ACC112 (cell line): Measurements from ENCODE around the gene WDPCP.
"Not testable (repeated sequence)": the region's sequence is repeated elsewhere in the genome, so short reads cannot be mapped to it uniquely, and the experiment has no call there.

Source experiments
- H2AFZ ChIP-seq: fragments of 200-600 bp; sonication (generic); one replicate; pipeline ENCODE4 v1.6.0; 2017; ENCODE audit warnings: antibody characterized with exemption, low read length; ENCODE audit not compliant: unreplicated experiment
- H3K27ac ChIP-seq: fragments of 200-600 bp; sonication (generic); 2 replicates; pipeline ENCODE4 v1.5.1; 2014; ENCODE audit warnings: low read depth, mild to moderate bottlenecking, antibody characterized with exemption, low read length, moderate library complexity
- H3K27me3 ChIP-seq: fragments of 200-600 bp; sonication (generic); 2 replicates; pipeline ENCODE4 v1.6.1; 2014; ENCODE audit warnings: mild to moderate bottlenecking, antibody characterized with exemption, low read length, moderate library complexity, mixed read lengths; ENCODE audit not compliant: insufficient read depth
- H3K36me3 ChIP-seq: fragments of 200-600 bp; sonication (generic); 2 replicates; pipeline ENCODE4 v1.6.1; 2016; ENCODE audit warnings: mild to moderate bottlenecking, antibody characterized with exemption, low read length, moderate library complexity, mixed read lengths; ENCODE audit not compliant: insufficient read depth
- H3K4me1 ChIP-seq: fragments of 200-600 bp; sonication (generic); one replicate; pipeline ENCODE4 v1.6.1; 2016; ENCODE audit warnings: low read length, mixed read lengths; ENCODE audit not compliant: insufficient read depth, unreplicated experiment, control insufficient read depth
- H3K4me3 ChIP-seq: fragments of 200-600 bp; sonication (generic); 2 replicates; pipeline ENCODE4 v1.5.1; 2014; ENCODE audit warnings: mild to moderate bottlenecking, low read depth, low read length
- H3K79me2 ChIP-seq: fragments of 200-600 bp; sonication (generic); one replicate; pipeline ENCODE4 v1.6.0; 2016; ENCODE audit warnings: low read length; ENCODE audit not compliant: control insufficient read depth, unreplicated experiment, insufficient read depth

The WDPCP gene

GRCh38 chr2:63378589-63378988 lies 209.7 kb downstream of the WDPCP start:
- no peak overlapping the region for H3K27ac ChIP-seq
- H3K79me2 ChIP-seq = no peaks in the 10 kb centered on the region
- no peak overlapping the region for H3K4me3 ChIP-seq
- no peaks in the 10 kb centered on the region for H3K36me3 ChIP-seq
- H3K4me1 ChIP-seq = no peaks in the 10 kb centered on the region
- H2AFZ ChIP-seq = no peak overlapping the region
- no peaks in the 10 kb centered on the region for H3K27me3 ChIP-seq

GRCh38 chr2:63374341-63374740 lies 213.9 kb downstream of the WDPCP start:
- no peaks in the 10 kb centered on the region for H3K36me3 ChIP-seq
- H3K79me2 ChIP-seq = no peaks in the 10 kb centered on the region
- no peaks in the 10 kb centered on the region for H3K27me3 ChIP-seq
- H3K4me1 ChIP-seq = no peaks in the 10 kb centered on the region
- no peak overlapping the region for H3K4me3 ChIP-seq
- H2AFZ ChIP-seq = no peak overlapping the region
- H3K27ac ChIP-seq = no peak overlapping the region

GRCh38 chr2:63372549-63372948 lies 215.7 kb downstream of the WDPCP start:
- Histone ChIP-seq H3K4me1 (no peaks in the 10 kb centered on the region), H3K27ac (no peak overlapping the region), H3K79me2 (no peaks in the 10 kb centered on the region), H3K36me3 (no peaks in the 10 kb centered on the region), H3K4me3 (no peak overlapping the region), H2AFZ (no peak overlapping the region), H3K27me3 (no peaks in the 10 kb centered on the region)

- Histone ChIP-seq H3K4me1 (no peaks in the 10 kb centered on the region), H3K27me3 (no peaks in the 10 kb centered on the region), H3K79me2 (no peaks in the 10 kb centered on the region), H3K36me3 (no peaks in the 10 kb centered on the region), H3K4me3 (no peak overlapping the region), H3K27ac (no peak overlapping the region), H2AFZ (no peak overlapping the region)
Measured at GRCh38 chr2:63369146-63369545, 219.1 kb downstream of the WDPCP start.

GRCh38 chr2:63364866-63365265 lies 223.4 kb downstream of the WDPCP start:
- H2AFZ ChIP-seq = no peak overlapping the region
- no peaks in the 10 kb centered on the region for H3K4me1 ChIP-seq
- no peaks in the 10 kb centered on the region for H3K36me3 ChIP-seq
- no peak overlapping the region for H3K27ac ChIP-seq
- no peaks in the 10 kb centered on the region for H3K79me2 ChIP-seq
- no peak overlapping the region for H3K4me3 ChIP-seq
- no peaks in the 10 kb centered on the region for H3K27me3 ChIP-seq

GRCh38 chr2:63357722-63358121 lies 230.6 kb downstream of the WDPCP start:
- H3K27ac ChIP-seq, H3K4me1 ChIP-seq, H2AFZ ChIP-seq, H3K4me3 ChIP-seq, H3K27me3 ChIP-seq, H3K79me2 ChIP-seq, H3K36me3 ChIP-seq: not testable (repeated sequence)

GRCh38 chr2:63347361-63347760 lies 240.9 kb downstream of the WDPCP start:
- Histone ChIP-seq H2AFZ (no peak overlapping the region), H3K79me2 (no peaks in the 10 kb centered on the region), H3K4me1 (no peaks in the 10 kb centered on the region), H3K27me3 (no peaks in the 10 kb centered on the region), H3K27ac (no peak overlapping the region), H3K36me3 (no peaks in the 10 kb centered on the region), H3K4me3 (no peak overlapping the region)

- H3K36me3 ChIP-seq = no peaks in the 10 kb centered on the region
- no peaks in the 10 kb centered on the region for H3K4me1 ChIP-seq
Measured at GRCh38 chr2:63346411-63346810, 241.9 kb downstream of the WDPCP start.

GRCh38 chr2:63345285-63345633 lies 243.0 kb downstream of the WDPCP start:
- H3K79me2 ChIP-seq = no peaks in the 10 kb centered on the region
- H3K4me1 ChIP-seq = no peaks in the 10 kb centered on the region
- no peak overlapping the region for H2AFZ ChIP-seq
- no peaks in the 10 kb centered on the region for H3K27me3 ChIP-seq
- H3K27ac ChIP-seq = no peak overlapping the region
- no peak overlapping the region for H3K4me3 ChIP-seq
- H3K36me3 ChIP-seq = no peaks in the 10 kb centered on the region

More at GRCh38 chr2:63346411-63346810, 241.9 kb downstream of the WDPCP start:
- H3K27me3 ChIP-seq = no peaks in the 10 kb centered on the region
- H3K27ac ChIP-seq = no peak overlapping the region
- H2AFZ ChIP-seq = no peak overlapping the region
- no peak overlapping the region for H3K4me3 ChIP-seq
- H3K79me2 ChIP-seq = no peaks in the 10 kb centered on the region

GRCh38 chr2:63344575-63345284 lies 243.5 kb downstream of the WDPCP start:
- H3K4me3 ChIP-seq = no peak overlapping the region

GRCh38 chr2:63343397-63344109 lies 244.7 kb downstream of the WDPCP start:
- no peaks in the 10 kb centered on the region for H3K27me3 ChIP-seq
- no peak overlapping the region for H2AFZ ChIP-seq
- H3K4me1 ChIP-seq = no peaks in the 10 kb centered on the region
- no peaks in the 10 kb centered on the region for H3K79me2 ChIP-seq
- no peak overlapping the region for H3K4me3 ChIP-seq
- no peak overlapping the region for H3K27ac ChIP-seq
- H3K36me3 ChIP-seq = no peaks in the 10 kb centered on the region

More at GRCh38 chr2:63344575-63345284, 243.5 kb downstream of the WDPCP start:
- Histone ChIP-seq H3K79me2 (no peaks in the 10 kb centered on the region), H3K4me1 (no peaks in the 10 kb centered on the region), H2AFZ (no peak overlapping the region), H3K36me3 (no peaks in the 10 kb centered on the region), H3K27ac (no peak overlapping the region), H3K27me3 (no peaks in the 10 kb centered on the region)
